Activated T-cell treated with anti-CD3 and anti-CD28 coated beads for 48 hours (primary cell): ENCODE measurements around the gene SLC39A5.
A peak's percentile ranks its signal among the peaks of the same experiment; 100 is the strongest.

Source experiments
- DNase-seq: peaks from one replicate; pipeline ENCODE4 v3.0.0-alpha.2; 2020; ENCODE audit warnings: low read depth

The SLC39A5 gene

GRCh38 chr12:56216461-56216860 is 13.4 kb upstream of the SLC39A5 start:
- no peak for DNase-seq

- DNase-seq = no peak
These were observed 10.0 kb upstream of the SLC39A5 start for GRCh38 chr12:56219840-56220239.

GRCh38 chr12:56220611-56221231 is 9.1 kb upstream of the SLC39A5 start:
- no peak for DNase-seq

- peak; percentile 6 for DNase-seq
These were observed 8.6 kb upstream of the SLC39A5 start for GRCh38 chr12:56221232-56221756.

- DNase-seq = peak; percentile 87
These were observed 7.9 kb upstream of the SLC39A5 start, which contains the start of gene RNF41 for GRCh38 chr12:56221757-56222530. Gene RNF41 (minus strand): TSS chr12:56221922. CDS start chr12:56214047, 7,875 bp downstream.

GRCh38 chr12:56222531-56222895 is 7.3 kb upstream of the SLC39A5 start:
- no peak for DNase-seq

- no peak for DNase-seq
These were observed 6.2 kb upstream of the SLC39A5 start for GRCh38 chr12:56223571-56224101.

- peak; percentile 96 for DNase-seq
These were observed 5.6 kb upstream of the SLC39A5 start, which contains the start of gene NABP2 for GRCh38 chr12:56224102-56224701. Gene NABP2 (plus strand): TSS chr12:56224342. CDS start chr12:56224857, 515 bp downstream.

GRCh38 chr12:56224954-56225353 is 4.9 kb upstream of the SLC39A5 start:
- no peak for DNase-seq

GRCh38 chr12:56229082-56229481 is 769 bp upstream of the SLC39A5 start:
- no peak for DNase-seq

GRCh38 chr12:56230432-56231183 is 757 bp downstream of the SLC39A5 start:
- no peak for DNase-seq

- DNase-seq = no peak
These were observed 1.3 kb downstream of the SLC39A5 start for GRCh38 chr12:56231184-56231582.

- DNase-seq = no peak
These were observed 5.0 kb downstream of the SLC39A5 start for GRCh38 chr12:56234746-56235436.

GRCh38 chr12:56236091-56236490 is 6.2 kb downstream of the SLC39A5 start:
- DNase-seq = no peak

- no peak for DNase-seq
These were observed 7.1 kb downstream of the SLC39A5 start for GRCh38 chr12:56236985-56237384.

GRCh38 chr12:56237552-56237951 is 7.7 kb downstream of the SLC39A5 start:
- DNase-seq = no peak

GRCh38 chr12:56241424-56242303 is 11.8 kb downstream of the SLC39A5 start:
- DNase-seq = no peak

GRCh38 chr12:56242986-56243385 is 13.1 kb downstream of the SLC39A5 start:
- DNase-seq = no peak

GRCh38 chr12:56243731-56244181 is 13.9 kb downstream of the SLC39A5 start:
- no peak for DNase-seq

- DNase-seq = no peak
These were observed 14.6 kb downstream of the SLC39A5 start for GRCh38 chr12:56244494-56244893.
